Measurements from ENCODE around the gene RNF19B.

GRCh38 chr1:32965251-32965747 lies 690 bp upstream of the RNF19B start:
- TF ChIP-seq JUN (IDR thresholded peaks at IDR 0.05) (no peak), CTCF (IDR thresholded peaks at IDR 0.05) (no peak), FOSB (CRISPR knock-in tag; IDR thresholded peaks at IDR 0.05) (no peak)
